HL-60 (cell line): ENCODE measurements around the gene FBXL7.

Source experiments
- POLR2AphosphoS5 ChIP-seq: IDR thresholded peaks from 2 replicates; pipeline ENCODE4 v1.6.1; 2012; ENCODE audit warnings: low read depth
- TF ChIP-seq, protein P1 (sequence below): IDR thresholded peaks from one replicate; pipeline ENCODE4 v1.5.1; 2011; ENCODE audit warnings: low read length, control low read depth, inconsistent platforms; ENCODE audit not compliant: insufficient read depth
- TF ChIP-seq, protein P2 (sequence below): IDR thresholded peaks from 2 replicates; pipeline ENCODE4 v1.6.1; 2012; ENCODE audit warnings: low read depth; ENCODE audit not compliant: insufficient replicate concordance

DNA sequence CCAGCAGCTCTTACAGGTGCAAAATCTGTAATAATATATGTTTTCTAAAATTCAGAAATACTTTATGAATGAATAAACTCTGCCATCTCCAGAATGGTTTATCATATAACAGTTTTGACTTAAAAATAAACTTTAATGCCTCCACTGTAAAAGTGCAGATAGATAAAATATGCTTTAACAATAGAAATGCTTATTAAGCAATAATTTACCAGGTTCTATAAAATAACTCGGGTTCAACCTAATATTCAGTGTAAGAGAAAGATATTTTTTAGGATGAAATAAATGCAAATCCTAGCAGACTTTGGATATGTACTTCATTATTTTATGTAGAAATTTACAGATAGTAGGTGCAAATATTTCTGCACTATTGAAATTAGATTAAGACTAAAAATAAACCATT, 74.1 kb downstream of the FBXL7 start:
- TF ChIP-seq, protein P1, sequence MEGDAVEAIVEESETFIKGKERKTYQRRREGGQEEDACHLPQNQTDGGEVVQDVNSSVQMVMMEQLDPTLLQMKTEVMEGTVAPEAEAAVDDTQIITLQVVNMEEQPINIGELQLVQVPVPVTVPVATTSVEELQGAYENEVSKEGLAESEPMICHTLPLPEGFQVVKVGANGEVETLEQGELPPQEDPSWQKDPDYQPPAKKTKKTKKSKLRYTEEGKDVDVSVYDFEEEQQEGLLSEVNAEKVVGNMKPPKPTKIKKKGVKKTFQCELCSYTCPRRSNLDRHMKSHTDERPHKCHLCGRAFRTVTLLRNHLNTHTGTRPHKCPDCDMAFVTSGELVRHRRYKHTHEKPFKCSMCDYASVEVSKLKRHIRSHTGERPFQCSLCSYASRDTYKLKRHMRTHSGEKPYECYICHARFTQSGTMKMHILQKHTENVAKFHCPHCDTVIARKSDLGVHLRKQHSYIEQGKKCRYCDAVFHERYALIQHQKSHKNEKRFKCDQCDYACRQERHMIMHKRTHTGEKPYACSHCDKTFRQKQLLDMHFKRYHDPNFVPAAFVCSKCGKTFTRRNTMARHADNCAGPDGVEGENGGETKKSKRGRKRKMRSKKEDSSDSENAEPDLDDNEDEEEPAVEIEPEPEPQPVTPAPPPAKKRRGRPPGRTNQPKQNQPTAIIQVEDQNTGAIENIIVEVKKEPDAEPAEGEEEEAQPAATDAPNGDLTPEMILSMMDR = no peak
- TF ChIP-seq, protein P2, sequence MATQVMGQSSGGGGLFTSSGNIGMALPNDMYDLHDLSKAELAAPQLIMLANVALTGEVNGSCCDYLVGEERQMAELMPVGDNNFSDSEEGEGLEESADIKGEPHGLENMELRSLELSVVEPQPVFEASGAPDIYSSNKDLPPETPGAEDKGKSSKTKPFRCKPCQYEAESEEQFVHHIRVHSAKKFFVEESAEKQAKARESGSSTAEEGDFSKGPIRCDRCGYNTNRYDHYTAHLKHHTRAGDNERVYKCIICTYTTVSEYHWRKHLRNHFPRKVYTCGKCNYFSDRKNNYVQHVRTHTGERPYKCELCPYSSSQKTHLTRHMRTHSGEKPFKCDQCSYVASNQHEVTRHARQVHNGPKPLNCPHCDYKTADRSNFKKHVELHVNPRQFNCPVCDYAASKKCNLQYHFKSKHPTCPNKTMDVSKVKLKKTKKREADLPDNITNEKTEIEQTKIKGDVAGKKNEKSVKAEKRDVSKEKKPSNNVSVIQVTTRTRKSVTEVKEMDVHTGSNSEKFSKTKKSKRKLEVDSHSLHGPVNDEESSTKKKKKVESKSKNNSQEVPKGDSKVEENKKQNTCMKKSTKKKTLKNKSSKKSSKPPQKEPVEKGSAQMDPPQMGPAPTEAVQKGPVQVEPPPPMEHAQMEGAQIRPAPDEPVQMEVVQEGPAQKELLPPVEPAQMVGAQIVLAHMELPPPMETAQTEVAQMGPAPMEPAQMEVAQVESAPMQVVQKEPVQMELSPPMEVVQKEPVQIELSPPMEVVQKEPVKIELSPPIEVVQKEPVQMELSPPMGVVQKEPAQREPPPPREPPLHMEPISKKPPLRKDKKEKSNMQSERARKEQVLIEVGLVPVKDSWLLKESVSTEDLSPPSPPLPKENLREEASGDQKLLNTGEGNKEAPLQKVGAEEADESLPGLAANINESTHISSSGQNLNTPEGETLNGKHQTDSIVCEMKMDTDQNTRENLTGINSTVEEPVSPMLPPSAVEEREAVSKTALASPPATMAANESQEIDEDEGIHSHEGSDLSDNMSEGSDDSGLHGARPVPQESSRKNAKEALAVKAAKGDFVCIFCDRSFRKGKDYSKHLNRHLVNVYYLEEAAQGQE = no peak
- TF ChIP-seq POLR2AphosphoS5 = no peak
